ENCODE measurements around the gene NPRL2.

The NPRL2 gene

GRCh38 chr3:50340448-50341329 lies 9.9 kb downstream of the NPRL2 start, which contains the start of gene RASSF1:
TSS of gene RASSF1 (minus strand) at chr3:50340836. CDS start at chr3:50340805, 31 bp downstream.
- Histone ChIP-seq H3K23ac (ENCODE audit: low read depth, low read length, poor library complexity) (peak within 1 kb of the TSS; percentile 83), H2AK5ac (ENCODE audit: low read depth, low read length) (peak within 1 kb of the TSS; percentile 65), H3K9ac (ENCODE audit: low read depth, low read length, poor library complexity) (peak within 1 kb of the TSS; percentile 82), H3K14ac (ENCODE audit: low read length) (peak within 1 kb of the TSS; percentile 47), H3K4me1 (ENCODE audit: control insufficient read depth in 2 of 2, insufficient read depth in 1 of 2, low read depth in 1 of 2, low read length in 2 of 2) (peaks cover 13 to 17% of the 10 kb centered on the region in 2 donors), H3K27me3 (ENCODE audit: control insufficient read depth in 3 of 3, insufficient read depth in 3 of 3, low read depth in 1 of 3, low read length in 3 of 3) (peaks cover 16 to 67% (median 56%) of the 10 kb centered on the region in 3 experiments), H2BK120ac (ENCODE audit: low read depth, low read length) (no peak within 1 kb of the TSS), H3K36me3 (replicated peaks in 1 of 2; ENCODE audit: control insufficient read depth in 2 of 2, insufficient read depth in 2 of 2, low read length in 2 of 2) (peaks cover 0 to 3% of the 10 kb centered on the region in 2 donors), H2BK15ac (ENCODE audit: low read length) (peak within 1 kb of the TSS; percentile 46), H3K9me3 (replicated peaks in 1 of 2; ENCODE audit: control insufficient read depth in 2 of 2, insufficient read depth in 1 of 2, low read depth in 1 of 2, low read length in 2 of 2) (peaks cover 2 to 6% of the 10 kb centered on the region in 2 donors), H3K79me1 (ENCODE audit: low read depth, low read length) (peaks cover 5% of the 10 kb centered on the region), H2BK5ac (ENCODE audit: low read length) (peak within 1 kb of the TSS; percentile 27), H3K4me3 (ENCODE audit: low read length in 2 of 2) (peak within 1 kb of the TSS in 1 of 2 donors; percentile 71), H3K4me2 (ENCODE audit: insufficient read depth, low read length, poor library complexity, severe bottlenecking) (peak within 1 kb of the TSS; percentile 58), H2AFZ (ENCODE audit: low read length) (peak within 1 kb of the TSS; percentile 69), H3K18ac (ENCODE audit: low read length) (peak within 1 kb of the TSS; percentile 93), H4K8ac (ENCODE audit: low read depth, low read length) (no peak within 1 kb of the TSS), H4K91ac (ENCODE audit: low read depth, low read length, poor library complexity) (no peak within 1 kb of the TSS), H3K4ac (ENCODE audit: low read length) (no peak within 1 kb of the TSS), H2BK12ac (ENCODE audit: low read length) (peak within 1 kb of the TSS; percentile 47), H3K27ac (replicated peaks; ENCODE audit: low read length) (no peak within 1 kb of the TSS)
- no CpG with 5 or more reads among the region's 85 CpGs for WGBS, 2 donors (ENCODE audit: extremely low coverage in 2 of 2, insufficient read length in 2 of 2, insufficient replicate concordance in 1 of 2)
- no peak for DNase-seq (ENCODE audit: low spot score)

- H3K79me1 ChIP-seq (ENCODE audit: low read depth, low read length): peaks cover 6% of the 10 kb centered on the region
- H2AK5ac ChIP-seq (ENCODE audit: low read depth, low read length): peak overlapping the region; percentile 65
- H3K36me3 ChIP-seq (replicated peaks in 1 of 2; ENCODE audit: control insufficient read depth in 2 of 2, insufficient read depth in 2 of 2, low read length in 2 of 2): peaks cover 0 to 9% of the 10 kb centered on the region in 2 donors
- H3K4me1 ChIP-seq (ENCODE audit: control insufficient read depth in 2 of 2, insufficient read depth in 1 of 2, low read depth in 1 of 2, low read length in 2 of 2): peaks cover 14 to 15% of the 10 kb centered on the region in 2 donors
- peaks cover 2 to 6% of the 10 kb centered on the region in 2 donors for H3K9me3 ChIP-seq (replicated peaks in 1 of 2; ENCODE audit: control insufficient read depth in 2 of 2, insufficient read depth in 1 of 2, low read depth in 1 of 2, low read length in 2 of 2)
- no peak overlapping the region for H2BK5ac ChIP-seq (ENCODE audit: low read length)
- H3K14ac ChIP-seq (ENCODE audit: low read length): peak overlapping the region; percentile 47
- no peak overlapping the region for H3K4ac ChIP-seq (ENCODE audit: low read length)
- no peak for DNase-seq (ENCODE audit: low spot score)
- WGBS, 2 donors (ENCODE audit: extremely low coverage in 2 of 2, insufficient read length in 2 of 2, insufficient replicate concordance in 1 of 2): no CpG with 5 or more reads among the region's 9 CpGs
- no peak overlapping the region for H4K8ac ChIP-seq (ENCODE audit: low read depth, low read length)
- H2AFZ ChIP-seq (ENCODE audit: low read length): peak overlapping the region; percentile 69
- no peak overlapping the region for H3K4me3 ChIP-seq (ENCODE audit: low read length in 2 of 2)
- peak overlapping the region; percentile 82 for H3K9ac ChIP-seq (ENCODE audit: low read depth, low read length, poor library complexity)
- H3K27me3 ChIP-seq (ENCODE audit: control insufficient read depth in 3 of 3, insufficient read depth in 3 of 3, low read depth in 1 of 3, low read length in 3 of 3): peaks cover 16 to 61% (median 54%) of the 10 kb centered on the region in 3 experiments
- no peak overlapping the region for H2BK12ac ChIP-seq (ENCODE audit: low read length)
- peak overlapping the region; percentile 83 for H3K23ac ChIP-seq (ENCODE audit: low read depth, low read length, poor library complexity)
- no peak overlapping the region for H3K27ac ChIP-seq (replicated peaks; ENCODE audit: low read length)
- no peak overlapping the region for H4K91ac ChIP-seq (ENCODE audit: low read depth, low read length, poor library complexity)
- no peak overlapping the region for H2BK120ac ChIP-seq (ENCODE audit: low read depth, low read length)
- peak overlapping the region; percentile 93 for H3K18ac ChIP-seq (ENCODE audit: low read length)
- no peak overlapping the region for H2BK15ac ChIP-seq (ENCODE audit: low read length)
- H3K4me2 ChIP-seq (ENCODE audit: insufficient read depth, low read length, poor library complexity, severe bottlenecking): peak overlapping the region; percentile 58
Observed at GRCh38 chr3:50340147-50340447, 10.5 kb downstream of the NPRL2 start.

GRCh38 chr3:50339485-50340146 lies 11.0 kb downstream of the NPRL2 start:
- Histone ChIP-seq H2AFZ (ENCODE audit: low read length) (no peak overlapping the region), H3K4ac (ENCODE audit: low read length) (no peak overlapping the region), H3K14ac (ENCODE audit: low read length) (no peak overlapping the region), H2AK5ac (ENCODE audit: low read depth, low read length) (no peak overlapping the region), H3K9me3 (replicated peaks in 1 of 2; ENCODE audit: control insufficient read depth in 2 of 2, insufficient read depth in 1 of 2, low read depth in 1 of 2, low read length in 2 of 2) (peaks cover 2 to 6% of the 10 kb centered on the region in 2 donors), H3K18ac (ENCODE audit: low read length) (no peak overlapping the region), H3K4me3 (ENCODE audit: low read length in 2 of 2) (no peak overlapping the region), H3K23ac (ENCODE audit: low read depth, low read length, poor library complexity) (no peak overlapping the region), H3K9ac (ENCODE audit: low read depth, low read length, poor library complexity) (no peak overlapping the region), H2BK15ac (ENCODE audit: low read length) (no peak overlapping the region), H4K91ac (ENCODE audit: low read depth, low read length, poor library complexity) (no peak overlapping the region), H3K27ac (replicated peaks; ENCODE audit: low read length) (no peak overlapping the region), H3K79me1 (ENCODE audit: low read depth, low read length) (peaks cover 6% of the 10 kb centered on the region), H2BK120ac (ENCODE audit: low read depth, low read length) (no peak overlapping the region), H3K4me2 (ENCODE audit: insufficient read depth, low read length, poor library complexity, severe bottlenecking) (no peak overlapping the region), H2BK12ac (ENCODE audit: low read length) (no peak overlapping the region), H3K27me3 (ENCODE audit: control insufficient read depth in 3 of 3, insufficient read depth in 3 of 3, low read depth in 1 of 3, low read length in 3 of 3) (peaks cover 16 to 56% (median 50%) of the 10 kb centered on the region in 3 experiments), H3K36me3 (replicated peaks in 1 of 2; ENCODE audit: control insufficient read depth in 2 of 2, insufficient read depth in 2 of 2, low read length in 2 of 2) (peaks cover 0 to 11% of the 10 kb centered on the region in 2 donors), H4K8ac (ENCODE audit: low read depth, low read length) (no peak overlapping the region), H3K4me1 (ENCODE audit: control insufficient read depth in 2 of 2, insufficient read depth in 1 of 2, low read depth in 1 of 2, low read length in 2 of 2) (peaks cover 13 to 14% of the 10 kb centered on the region in 2 donors), H2BK5ac (ENCODE audit: low read length) (no peak overlapping the region)
- WGBS, 2 donors (ENCODE audit: extremely low coverage in 2 of 2, insufficient read length in 2 of 2, insufficient replicate concordance in 1 of 2): no CpG with 5 or more reads among the region's 14 CpGs
- DNase-seq (ENCODE audit: low spot score): no peak

GRCh38 chr3:50338965-50339364 lies 11.6 kb downstream of the NPRL2 start:
- Histone ChIP-seq H3K9me3 (replicated peaks in 1 of 2; ENCODE audit: control insufficient read depth in 2 of 2, insufficient read depth in 1 of 2, low read depth in 1 of 2, low read length in 2 of 2) (peaks cover 2 to 6% of the 10 kb centered on the region in 2 donors), H3K27me3 (ENCODE audit: control insufficient read depth in 3 of 3, insufficient read depth in 3 of 3, low read depth in 1 of 3, low read length in 3 of 3) (peaks cover 16 to 50% (median 50%) of the 10 kb centered on the region in 3 experiments), H2BK15ac (ENCODE audit: low read length) (no peak overlapping the region), H2AK5ac (ENCODE audit: low read depth, low read length) (no peak overlapping the region), H3K79me1 (ENCODE audit: low read depth, low read length) (peaks cover 6% of the 10 kb centered on the region), H3K18ac (ENCODE audit: low read length) (no peak overlapping the region), H3K36me3 (replicated peaks in 1 of 2; ENCODE audit: control insufficient read depth in 2 of 2, insufficient read depth in 2 of 2, low read length in 2 of 2) (peaks cover under 1 to 18% of the 10 kb centered on the region in 2 donors), H3K4me3 (ENCODE audit: low read length in 2 of 2) (no peak overlapping the region), H3K27ac (replicated peaks; ENCODE audit: low read length) (no peak overlapping the region), H3K4me2 (ENCODE audit: insufficient read depth, low read length, poor library complexity, severe bottlenecking) (no peak overlapping the region), H3K23ac (ENCODE audit: low read depth, low read length, poor library complexity) (no peak overlapping the region), H2BK120ac (ENCODE audit: low read depth, low read length) (no peak overlapping the region), H2BK12ac (ENCODE audit: low read length) (no peak overlapping the region), H3K14ac (ENCODE audit: low read length) (no peak overlapping the region), H3K4ac (ENCODE audit: low read length) (no peak overlapping the region), H3K4me1 (ENCODE audit: control insufficient read depth in 2 of 2, insufficient read depth in 1 of 2, low read depth in 1 of 2, low read length in 2 of 2) (peaks cover 13 to 14% of the 10 kb centered on the region in 2 donors), H4K91ac (ENCODE audit: low read depth, low read length, poor library complexity) (no peak overlapping the region), H2BK5ac (ENCODE audit: low read length) (no peak overlapping the region), H2AFZ (ENCODE audit: low read length) (no peak overlapping the region), H3K9ac (ENCODE audit: low read depth, low read length, poor library complexity) (no peak overlapping the region), H4K8ac (ENCODE audit: low read depth, low read length) (no peak overlapping the region)
- no CpG with 5 or more reads among the region's 5 CpGs for WGBS, 2 donors (ENCODE audit: extremely low coverage in 2 of 2, insufficient read length in 2 of 2, insufficient replicate concordance in 1 of 2)
- no peak for DNase-seq (ENCODE audit: low spot score)
